Measurements from ENCODE around the gene ACTN2.

The ACTN2 gene

DNA sequence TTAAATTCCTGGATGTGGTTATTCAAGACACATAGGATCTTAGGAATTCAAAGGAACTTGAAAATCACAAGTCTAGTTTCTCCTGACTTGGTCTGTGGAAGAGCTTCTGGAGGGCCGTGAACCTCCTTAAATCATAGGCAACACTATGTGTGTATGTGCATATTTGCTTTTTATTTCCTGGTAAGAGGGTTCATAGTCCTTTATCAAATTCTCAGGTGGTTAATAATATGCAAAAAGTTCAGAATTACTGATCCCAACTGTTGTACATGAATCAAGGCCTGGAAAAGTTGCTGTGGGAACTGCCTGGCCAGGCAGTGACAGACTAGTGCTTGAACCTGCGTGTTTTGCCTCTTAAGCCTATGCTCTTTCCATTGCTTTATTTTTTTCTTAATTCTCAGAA, 121.7 kb downstream of the ACTN2 start:
- Histone ChIP-seq H2AFZ (ENCODE audit: low read depth, low read length) (no peak overlapping the region), H3K4me1 (ENCODE audit: insufficient read depth, low read length) (no peaks in the 10 kb centered on the region), H3K36me3 (ENCODE audit: insufficient read depth, low read length) (peaks cover 52% of the 10 kb centered on the region), H3K27me3 (ENCODE audit: insufficient read depth, low read length) (no peaks in the 10 kb centered on the region), H3K4me3 (ENCODE audit: low read length) (no peak overlapping the region), H3K9me3 (ENCODE audit: low read length) (peaks cover 2% of the 10 kb centered on the region)

DNA sequence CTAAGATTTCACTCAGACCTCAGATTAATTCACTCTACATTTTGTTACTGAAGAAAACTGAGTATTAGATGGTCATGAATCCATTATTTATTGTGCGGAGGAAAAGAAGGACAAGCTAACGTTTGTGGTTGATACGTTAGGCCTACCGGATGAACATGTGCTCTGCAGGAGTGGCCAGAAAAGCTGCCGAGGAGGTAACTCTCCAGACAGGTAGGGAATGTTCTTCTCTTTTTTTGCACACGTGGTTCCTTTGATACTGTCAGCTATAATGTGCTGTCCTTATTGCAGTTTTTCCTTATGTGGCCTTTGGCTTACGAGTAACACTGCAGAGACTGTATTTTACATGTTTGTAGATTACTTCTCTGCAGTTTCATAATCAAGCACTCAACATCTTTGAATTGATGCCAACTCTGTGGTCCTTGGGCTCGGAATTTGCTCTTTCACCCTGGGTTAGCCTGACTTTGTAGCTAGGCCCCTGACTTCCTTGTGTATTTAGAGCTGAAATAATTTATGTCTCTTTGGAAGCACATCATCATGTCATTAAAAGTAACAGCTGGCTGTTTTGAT, 122.3 kb downstream of the ACTN2 start:
- Histone ChIP-seq H3K9me3 (ENCODE audit: low read length) (peaks cover 2% of the 10 kb centered on the region), H2AFZ (ENCODE audit: low read depth, low read length) (no peak overlapping the region), H3K4me3 (ENCODE audit: low read length) (no peak overlapping the region), H3K36me3 (ENCODE audit: insufficient read depth, low read length) (peaks cover 53% of the 10 kb centered on the region), H3K4me1 (ENCODE audit: insufficient read depth, low read length) (no peaks in the 10 kb centered on the region), H3K27me3 (ENCODE audit: insufficient read depth, low read length) (no peaks in the 10 kb centered on the region)

DNA sequence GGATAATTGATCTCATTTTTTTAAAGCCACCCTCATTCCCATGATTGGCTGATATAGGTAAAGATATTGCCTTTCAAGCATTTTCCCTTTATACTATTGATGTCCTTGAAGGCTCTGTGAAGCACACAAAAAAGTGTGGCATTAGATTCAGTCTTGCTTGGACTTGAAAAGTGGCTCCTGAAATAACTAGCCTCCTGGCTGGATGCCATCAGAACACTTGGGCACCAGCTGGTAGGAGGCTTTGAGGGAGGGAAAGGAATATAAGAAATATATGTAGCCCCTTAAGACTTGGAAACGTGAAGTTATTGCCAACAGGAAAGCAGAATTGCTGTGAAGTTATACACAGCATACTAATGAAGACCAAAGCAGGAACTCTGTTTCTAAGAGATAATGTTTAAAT, 122.8 kb downstream of the ACTN2 start:
- H3K9me3 ChIP-seq (ENCODE audit: low read length) = peaks cover 2% of the 10 kb centered on the region
- H3K27me3 ChIP-seq (ENCODE audit: insufficient read depth, low read length) = no peaks in the 10 kb centered on the region
- H3K36me3 ChIP-seq (ENCODE audit: insufficient read depth, low read length) = peaks cover 53% of the 10 kb centered on the region
- H3K4me3 ChIP-seq (ENCODE audit: low read length) = no peak overlapping the region
- H2AFZ ChIP-seq (ENCODE audit: low read depth, low read length) = no peak overlapping the region
- no peaks in the 10 kb centered on the region for H3K4me1 ChIP-seq (ENCODE audit: insufficient read depth, low read length)

DNA sequence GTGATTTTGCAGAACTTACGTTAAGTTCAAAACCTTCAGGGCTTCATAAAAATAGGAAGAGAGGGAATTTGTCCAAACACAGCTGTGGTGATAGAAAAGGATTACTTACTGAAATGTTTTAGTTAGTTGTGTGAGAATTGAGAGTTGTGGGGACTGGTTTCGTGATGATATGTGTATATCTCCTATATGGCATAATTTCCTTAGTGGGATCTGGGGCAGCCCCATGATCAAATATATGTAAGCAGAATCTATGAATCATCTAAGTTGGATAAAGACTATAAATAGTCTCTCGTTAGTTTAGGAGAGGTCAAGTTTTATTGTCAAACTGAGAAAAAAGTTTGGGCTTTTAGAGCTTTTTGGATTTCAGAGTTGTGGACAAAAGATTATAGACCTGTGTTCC, 123.7 kb downstream of the ACTN2 start:
- Histone ChIP-seq H2AFZ (ENCODE audit: low read depth, low read length) (no peak overlapping the region), H3K4me3 (ENCODE audit: low read length) (no peak overlapping the region), H3K36me3 (ENCODE audit: insufficient read depth, low read length) (peaks cover 56% of the 10 kb centered on the region), H3K4me1 (ENCODE audit: insufficient read depth, low read length) (no peaks in the 10 kb centered on the region), H3K27me3 (ENCODE audit: insufficient read depth, low read length) (no peaks in the 10 kb centered on the region), H3K9me3 (ENCODE audit: low read length) (peaks cover 2% of the 10 kb centered on the region)

DNA sequence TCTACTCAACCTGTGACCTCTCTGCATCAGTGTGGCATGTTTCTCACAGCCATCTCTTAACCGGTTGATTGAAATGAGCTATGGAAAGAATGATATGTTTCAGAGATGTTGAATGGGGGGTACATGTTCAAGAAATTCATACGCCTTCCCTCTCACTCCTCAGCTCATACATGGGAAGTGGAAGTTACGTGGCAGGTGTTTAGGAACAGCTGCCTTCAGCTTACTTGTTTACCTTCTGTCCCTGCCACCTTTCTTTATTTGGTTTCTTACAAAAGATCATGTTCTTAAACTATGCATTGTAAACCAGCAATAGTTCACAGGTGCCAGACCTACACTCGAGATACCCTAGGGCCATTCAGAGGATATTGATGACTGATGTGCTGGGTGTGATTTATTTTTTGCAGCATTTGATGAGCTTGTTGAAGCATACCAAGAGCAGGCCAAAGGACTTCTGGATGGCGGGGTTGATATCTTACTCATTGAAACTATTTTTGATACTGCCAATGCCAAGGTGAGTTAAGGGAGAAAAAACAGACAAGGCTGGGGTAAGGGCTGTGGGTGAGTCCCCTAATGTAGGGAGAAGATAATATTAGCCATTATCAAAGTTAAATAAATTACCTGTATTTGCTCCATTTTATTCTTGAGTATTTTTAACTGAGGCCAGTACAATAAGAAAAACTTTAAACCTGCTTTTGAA, 126.2 kb downstream of the ACTN2 start:
- Histone ChIP-seq H3K4me1 (ENCODE audit: insufficient read depth, low read length) (no peaks in the 10 kb centered on the region), H3K27me3 (ENCODE audit: insufficient read depth, low read length) (no peaks in the 10 kb centered on the region), H3K4me3 (ENCODE audit: low read length) (no peak overlapping the region), H2AFZ (ENCODE audit: low read depth, low read length) (no peak overlapping the region), H3K9me3 (ENCODE audit: low read length) (peaks cover 2% of the 10 kb centered on the region), H3K36me3 (ENCODE audit: insufficient read depth, low read length) (peaks cover 51% of the 10 kb centered on the region)
